ENCODE results near the gene GABARAP. TPM values are rescaled to one million over a fixed set of nuclear protein-coding genes. Genes with fewer than 3 reads are reported as not detected.

GABARAP gene
- total and polyA plus RNA-seq, 2 donors (not counting 1 experiment from before 2014, with no cell fraction given): 323 to 371 TPM

DNA sequence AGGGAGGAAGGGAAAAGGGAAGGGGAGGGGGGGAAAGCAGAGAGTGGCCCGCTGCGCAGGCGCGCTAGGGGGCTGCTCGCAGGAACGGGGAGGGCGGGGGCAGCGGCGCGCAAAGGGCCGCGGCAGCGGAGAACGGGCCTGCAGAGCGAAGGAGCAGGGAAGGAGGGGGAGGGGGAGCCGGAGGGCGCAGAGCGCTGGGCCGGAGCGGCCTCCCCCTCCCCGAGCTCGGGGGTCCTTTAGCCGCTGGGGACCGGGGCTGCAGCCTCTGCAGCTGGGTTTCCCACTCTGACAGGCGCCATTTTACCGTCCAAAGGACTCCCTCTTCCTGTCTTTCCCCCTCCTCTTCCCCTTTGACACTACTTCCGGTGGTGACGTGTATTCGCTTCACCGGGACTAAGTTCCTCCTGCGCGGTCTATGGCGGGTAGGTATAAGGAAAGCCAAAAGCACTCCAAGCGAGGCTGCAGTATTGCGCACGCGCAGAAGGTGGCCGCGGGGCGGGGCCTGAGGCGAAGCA lies 9.5 kb upstream of the GABARAP start, which contains the start of gene CTDNEP1:
CTDNEP1 (minus strand) TSS at position 74 of the 515 bp plus-strand sequence. CDS start 438 bp downstream, outside the sequence.
- no peaks in the 10 kb centered on the region for H3K27me3 ChIP-seq (replicated peaks in 1 of 4; ENCODE audit: control extremely low read depth in 1 of 4, control insufficient read depth in 3 of 4, insufficient read depth in 4 of 4, low read length in 3 of 4)
- 1% methylated on average over 35 of the region's 41 CpGs for WGBS (ENCODE audit: insufficient coverage)
- peak; percentile 81 for ATAC-seq (ENCODE audit: low read depth)
- peak within 1 kb of the TSS; percentile 86 for H2AFZ ChIP-seq (ENCODE audit: insufficient read depth, low read depth, low read length, poor library complexity, severe bottlenecking)
- H3K9me3 Mint-ChIP-seq (ENCODE audit: insufficient read depth): no peaks in the 10 kb centered on the region
- peak within 1 kb of the TSS; percentile 94 for H3K9ac ChIP-seq (ENCODE audit: low read length)
- DNase-seq: no peak
- peak within 1 kb of the TSS; percentile 99 for H3K4me2 ChIP-seq (replicated peaks; ENCODE audit: low read depth, low read length, poor library complexity, severe bottlenecking)
- H3K27ac Mint-ChIP-seq: peak within 1 kb of the TSS; percentile 100
- intact Hi-C loops (cut with micrococcal nuclease): loop anchor here (1.0 to 5.0 kb wide), 10 partner anchors 37 to 606 kb away; partner anchors contain the start of genes CYB5D1, EIF5A, NAA38 and NEURL4
- H3K4me1 Mint-ChIP-seq: peaks cover 44% of the 10 kb centered on the region
- peaks cover 8 to 31% of the 10 kb centered on the region in 2 experiments for H3K36me3 ChIP-seq (replicated peaks in 1 of 2; ENCODE audit: control extremely low read depth in 1 of 2, control insufficient read depth in 1 of 2, extremely low read depth in 1 of 2, insufficient read depth in 2 of 2, low read length in 1 of 2)
- H3K79me2 ChIP-seq (ENCODE audit: control insufficient read depth, insufficient read depth, low read length): peaks cover 59% of the 10 kb centered on the region
- peaks cover 14% of the 10 kb centered on the region for H4K20me1 ChIP-seq (ENCODE audit: control insufficient read depth, insufficient read depth, low read length, poor library complexity, severe bottlenecking)
- TF ChIP-seq EZH2 (IDR thresholded peaks at IDR 0.05; ENCODE audit: borderline replicate concordance, insufficient read depth, low read depth, low read length, poor library complexity, severe bottlenecking): no peak
- no peak for TF ChIP-seq CTCF (IDR thresholded peaks at IDR 0.05)
- peak within 1 kb of the TSS; percentile 98 for H3K4me3 Mint-ChIP-seq
- H3K4me3 ChIP-seq (ENCODE audit: control extremely low read depth in 1 of 5, extremely low read depth in 1 of 5, insufficient read depth in 1 of 5, low read depth in 2 of 5, low read length in 4 of 5): peak within 1 kb of the TSS; percentile 69 to 90 (median 78)
- H3K27me3 Mint-ChIP-seq: no peaks in the 10 kb centered on the region
- ChIA-PET POLR2A (interaction anchor here (0.5 to 3.6 kb wide), 9 partner anchors 9 to 945 kb away, joined by 3 to 26 read pairs (median 3); partner anchors contain the start of genes ACADVL, ACAP1, DLG4 and GABARAP), CTCF (interaction anchor here (0.8 to 1.6 kb wide), 4 partner anchors 10 to 44 kb away, joined by 3 to 6 read pairs (median 4); partner anchors contain the start of genes GABARAP and PHF23)
- peaks cover 30 to 33% of the 10 kb centered on the region in 2 donors for H3K4me1 ChIP-seq (ENCODE audit: control insufficient read depth in 2 of 2, insufficient read depth in 2 of 2, low read length in 2 of 2)
- peak within 1 kb of the TSS; percentile 98 to 100 for H3K27ac ChIP-seq (ENCODE audit: low read length in 2 of 2)
- no peaks in the 10 kb centered on the region for H3K9me3 ChIP-seq (ENCODE audit: control extremely low read depth in 1 of 3, control insufficient read depth in 2 of 3, insufficient read depth in 1 of 3, low read length in 2 of 3)

Data from B cell (primary cell).